ENCODE data around the gene PPARA.

PPARA gene

DNA sequence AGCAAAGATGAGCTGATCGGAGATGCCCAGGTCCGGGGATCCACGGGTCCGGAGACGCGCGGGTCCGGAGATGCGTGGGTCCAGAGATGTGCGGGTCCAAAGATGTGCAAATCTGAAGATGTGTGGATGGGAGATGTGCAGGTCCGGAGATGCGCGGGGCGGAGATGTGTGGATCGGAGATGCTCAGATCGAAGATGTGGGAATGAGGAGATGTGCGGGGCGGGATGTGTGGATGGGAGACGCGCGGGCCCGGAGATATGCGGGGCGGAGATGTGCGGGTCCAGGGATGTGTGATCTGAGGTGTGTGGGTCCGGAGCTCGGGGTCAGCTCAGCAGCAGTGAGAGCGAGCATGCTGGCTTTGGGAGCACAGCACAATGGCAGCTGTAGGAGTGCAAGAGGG, 64.3 kb downstream of the PPARA start:
- no peak for DNase-seq (ENCODE audit: low spot score)

DNA sequence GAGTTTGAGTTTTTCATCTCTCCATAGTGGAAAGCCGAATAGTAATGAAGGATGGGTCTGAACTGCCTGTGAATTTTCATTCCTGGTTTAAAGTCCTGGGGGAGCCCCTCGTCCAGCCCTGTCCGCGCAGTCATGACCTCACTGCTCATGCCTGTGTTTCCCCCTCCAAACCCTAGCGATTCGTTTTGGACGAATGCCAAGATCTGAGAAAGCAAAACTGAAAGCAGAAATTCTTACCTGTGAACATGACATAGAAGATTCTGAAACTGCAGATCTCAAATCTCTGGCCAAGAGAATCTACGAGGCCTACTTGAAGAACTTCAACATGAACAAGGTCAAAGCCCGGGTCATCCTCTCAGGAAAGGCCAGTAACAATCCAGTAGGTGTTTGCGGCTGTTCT, 69.3 kb downstream of the PPARA start:
- no peak for DNase-seq (ENCODE audit: low spot score)

DNA sequence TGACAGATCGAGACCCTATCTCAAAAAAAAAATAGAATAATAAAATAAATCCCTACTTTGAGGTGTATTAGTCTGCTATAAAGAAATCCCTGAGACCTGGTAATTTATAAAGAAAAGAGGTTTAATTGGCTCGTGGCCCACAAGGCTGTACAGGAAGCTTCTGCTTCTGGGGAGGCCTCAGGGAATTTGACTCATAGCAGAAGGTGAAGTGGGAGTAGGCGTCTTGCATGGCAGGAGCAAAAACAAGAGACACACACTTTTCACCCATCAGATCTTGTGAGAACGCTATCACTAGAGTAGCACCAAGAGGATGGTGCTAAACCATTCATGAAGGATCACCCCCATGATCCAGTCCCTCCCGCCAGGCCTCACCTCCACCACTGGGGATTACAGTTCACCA, 70.6 kb downstream of the PPARA start:
- no peak for DNase-seq (ENCODE audit: low spot score)

- no peak for DNase-seq (ENCODE audit: low spot score)
Observed at GRCh38 chr22:46224044-46224897, 73.9 kb downstream of the PPARA start.

- no peak for DNase-seq (ENCODE audit: low spot score)
Observed at GRCh38 chr22:46224898-46225290, 74.6 kb downstream of the PPARA start.

DNA sequence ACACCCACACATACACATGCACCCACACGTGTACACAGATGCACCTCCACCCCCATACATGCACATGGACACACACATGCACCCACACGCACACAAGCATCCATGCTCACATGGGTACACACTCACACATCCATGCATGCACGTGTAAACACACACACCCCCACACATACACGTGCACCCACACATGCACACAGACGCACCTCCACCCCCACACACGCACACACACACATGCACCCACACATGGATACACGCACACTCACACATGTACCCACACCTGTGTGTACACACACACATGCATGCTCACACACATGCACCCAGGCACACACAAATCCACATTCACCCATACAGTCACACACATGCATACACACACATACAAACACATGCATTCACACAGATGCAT, 75.3 kb downstream of the PPARA start:
- no peak for DNase-seq (ENCODE audit: low spot score)

- DNase-seq (ENCODE audit: low spot score): no peak
Observed at GRCh38 chr22:46226577-46226976, 76.3 kb downstream of the PPARA start.

GRCh38 chr22:46229701-46230100, 79.4 kb downstream of the PPARA start:
- peak; percentile 64 for DNase-seq (ENCODE audit: low spot score)

DNA sequence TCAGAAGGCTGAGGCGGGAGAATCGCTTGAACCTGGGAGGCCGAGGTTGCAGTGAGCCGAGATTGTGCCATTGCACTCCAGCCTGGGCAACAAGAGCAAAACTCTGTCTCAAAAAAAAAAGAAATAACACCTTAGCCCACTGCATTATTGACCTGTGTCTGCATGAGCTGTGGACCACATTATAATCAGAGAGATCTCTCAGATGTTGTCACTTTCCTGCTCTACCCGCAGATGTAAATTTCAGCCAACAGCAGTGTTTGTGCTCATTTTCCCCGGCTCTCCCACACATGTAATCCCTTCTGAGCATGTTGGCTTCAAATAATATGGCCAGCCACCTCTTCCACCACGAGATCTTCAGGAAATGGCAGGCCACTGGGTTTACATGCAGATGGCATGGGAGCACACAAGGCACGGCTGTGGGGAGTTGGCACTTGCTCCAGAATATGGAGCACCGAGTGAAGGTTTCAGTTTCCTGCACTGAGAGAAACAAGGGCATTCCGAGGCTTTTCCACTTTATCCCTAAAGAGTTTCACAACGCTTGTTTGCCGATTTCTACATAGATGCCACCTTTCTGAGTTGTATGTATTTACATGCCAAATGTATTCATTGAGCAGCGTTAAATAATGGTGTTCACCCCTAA, 80.1 kb downstream of the PPARA start:
- no peak for DNase-seq (ENCODE audit: low spot score)

DNA sequence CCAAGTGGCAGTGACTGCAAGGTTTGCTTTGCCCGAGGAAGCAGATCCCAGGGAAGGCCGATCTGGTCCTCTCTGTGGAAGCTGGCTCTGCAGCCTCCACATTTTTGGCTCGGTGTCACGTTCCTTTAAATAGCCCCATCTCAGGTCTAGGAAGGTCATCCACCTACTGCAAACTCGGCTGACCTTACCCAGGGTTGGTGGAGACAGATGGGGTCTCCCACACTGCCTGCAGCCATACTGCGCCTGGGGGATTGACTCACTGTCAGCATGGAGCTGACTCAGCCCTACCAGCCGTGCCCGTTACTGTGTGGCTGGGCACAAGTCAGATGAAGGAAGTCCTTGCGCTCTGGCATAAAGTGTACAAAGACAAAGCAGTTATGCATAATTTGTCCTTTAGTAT, 82.9 kb downstream of the PPARA start:
- DNase-seq (ENCODE audit: low spot score): peak; percentile 51

- DNase-seq (ENCODE audit: low spot score): no peak
Observed at GRCh38 chr22:46234969-46235368, 84.6 kb downstream of the PPARA start.

GRCh38 chr22:46237453-46238124, 87.3 kb downstream of the PPARA start:
- DNase-seq (ENCODE audit: low spot score): no peak

- DNase-seq (ENCODE audit: low spot score): no peak
Observed at GRCh38 chr22:46238541-46238940, 88.2 kb downstream of the PPARA start.

GRCh38 chr22:46239261-46240048, 89.1 kb downstream of the PPARA start:
- DNase-seq (ENCODE audit: low spot score): no peak

DNA sequence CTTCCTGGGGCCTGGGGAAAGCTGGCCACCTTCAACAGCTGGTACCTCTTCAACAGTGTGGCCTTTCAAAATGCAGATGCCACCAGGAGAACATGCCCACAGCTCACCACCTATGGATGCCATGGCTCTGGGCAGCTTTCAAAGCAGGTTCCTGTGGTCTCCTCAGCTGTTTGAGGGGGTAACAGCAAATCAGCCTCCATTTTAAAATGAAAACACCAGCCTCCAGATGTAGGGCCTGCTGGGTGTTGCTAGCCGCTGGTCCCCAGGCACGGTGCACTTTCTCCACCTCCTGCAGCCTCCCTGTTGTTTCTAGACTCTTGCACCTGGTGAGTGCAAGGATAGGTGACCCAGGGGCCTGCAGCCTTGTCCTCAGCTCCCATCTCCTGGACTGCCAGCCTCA, 89.7 kb downstream of the PPARA start:
- no peak for DNase-seq (ENCODE audit: low spot score)

DNA sequence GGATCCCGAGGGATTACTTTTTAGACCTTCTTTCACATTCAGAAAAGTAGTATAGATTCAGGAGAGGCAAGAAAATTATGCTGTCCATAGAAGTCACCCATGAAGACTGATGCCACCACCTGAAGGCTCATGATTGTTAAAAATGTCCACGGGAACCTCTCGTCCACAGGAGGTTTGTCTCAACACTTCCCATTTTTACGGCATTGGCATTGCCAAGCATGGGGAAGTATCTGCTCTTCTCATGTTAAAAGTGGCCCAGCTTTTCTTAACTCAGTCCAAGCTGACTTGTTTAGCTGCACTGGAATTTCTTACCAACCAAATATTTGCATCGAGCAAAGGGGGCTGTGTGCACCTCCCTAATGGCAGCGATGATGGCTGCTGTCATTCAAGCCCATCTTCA, 90.2 kb downstream of the PPARA start:
- DNase-seq (ENCODE audit: low spot score): no peak

GRCh38 chr22:46240907-46241306, 90.6 kb downstream of the PPARA start:
- no peak for DNase-seq (ENCODE audit: low spot score)

GRCh38 chr22:46241396-46242007, 91.2 kb downstream of the PPARA start:
- DNase-seq (ENCODE audit: low spot score): no peak

DNA sequence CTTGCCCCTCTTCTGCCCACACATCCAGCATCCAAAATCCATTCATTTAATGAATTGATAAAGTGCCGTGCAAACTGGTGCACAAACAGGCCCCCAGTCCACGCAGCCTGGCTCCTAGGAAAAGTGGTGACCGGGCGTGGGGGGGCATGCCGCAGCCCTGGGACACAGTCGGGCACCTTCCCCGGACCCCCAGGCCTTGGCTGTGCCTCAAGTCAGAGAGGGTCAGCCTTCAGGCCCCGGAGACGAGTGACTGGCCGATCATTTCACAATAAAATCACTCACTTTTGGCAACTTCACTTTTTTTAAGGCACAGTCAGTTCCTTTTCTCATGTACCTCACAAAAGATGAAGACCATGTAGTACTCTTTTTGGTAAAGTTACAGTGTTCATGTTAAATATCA, 91.8 kb downstream of the PPARA start:
- no peak for DNase-seq (ENCODE audit: low spot score)

DNA sequence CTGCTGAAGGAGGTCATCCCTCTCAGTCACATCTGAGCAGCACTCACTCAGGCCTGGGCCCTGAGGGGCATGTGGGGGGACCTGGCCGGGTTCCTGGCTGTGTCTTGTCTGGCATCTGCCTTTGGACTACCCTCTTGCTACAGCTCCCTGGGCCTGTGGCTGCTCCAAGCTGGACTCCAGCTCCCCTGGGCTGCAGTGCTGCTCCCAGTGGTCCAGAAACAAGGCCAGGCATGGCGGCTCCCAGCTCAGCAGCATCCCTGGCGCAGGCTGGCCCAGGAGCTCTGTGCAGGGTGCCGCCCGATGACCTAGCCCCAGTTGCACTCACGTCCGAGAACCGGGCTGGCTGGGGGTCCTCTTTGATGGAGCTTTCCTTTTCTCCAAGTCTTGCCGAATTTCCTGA, 94.4 kb downstream of the PPARA start:
- DNase-seq (ENCODE audit: low spot score): no peak

GRCh38 chr22:46245511-46245910, 95.2 kb downstream of the PPARA start:
- no peak for DNase-seq (ENCODE audit: low spot score)

- DNase-seq (ENCODE audit: low spot score): no peak
Observed at GRCh38 chr22:46246178-46246577, 95.9 kb downstream of the PPARA start.

Data from GM03348 (cell line).